MM.1S (cell line): ENCODE results near the gene HIVEP2.

Experiments
- CTCF ChIP-seq: fragments of 300-600 bp; sonication (generic); IDR thresholded peaks from 2 replicates; pipeline ENCODE4 v1.5.1; 2016; ENCODE audit warnings: antibody characterized with exemption, low read length, mixed read lengths
- EZH2 ChIP-seq: fragments of 300-600 bp; sonication (generic); optimal IDR thresholded peaks from 2 replicates; pipeline ENCODE3; 2017; ENCODE audit warnings: low read depth, mild to moderate bottlenecking, antibody characterized with exemption, low read length, mixed read lengths
- EZH2phosphoT487 ChIP-seq: fragments of 300-600 bp; sonication (generic); IDR thresholded peaks from 2 replicates; pipeline ENCODE4 v1.6.1; 2018; ENCODE audit warnings: antibody characterized with exemption, low read length

GRCh38 chr6:142758629-142759025 lies 186.3 kb downstream of the HIVEP2 start:
- TF ChIP-seq CTCF (no peak), EZH2phosphoT487 (no peak), EZH2 (no peak)
